Parathyroid adenoma (tissue), 2 donors: ENCODE results near the gene DNAH10.

Experiments used
- H2AFZ ChIP-seq: fragments of 300-600 bp; sonication (generic); one replicate; pipeline ENCODE4 v1.7.0; 2017; ENCODE audit warnings: antibody characterized with exemption, mild to moderate bottlenecking
- H3K27ac ChIP-seq: fragments of 300-600 bp; sonication (generic); one replicate; pipeline ENCODE4 v1.7.0; 2017
- H3K27me3 ChIP-seq: fragments of 300-600 bp; sonication (generic); one replicate; pipeline ENCODE4 v1.7.0; 2017; ENCODE audit warnings: low read length; ENCODE audit not compliant: control insufficient read depth, insufficient read depth
- H3K36me3 ChIP-seq: fragments of 300-600 bp; sonication (generic); one replicate; pipeline ENCODE4 v1.7.0; 2017; ENCODE audit warnings: low read length; ENCODE audit not compliant: control insufficient read depth, insufficient read depth
- H3K4me1 ChIP-seq: fragments of 300-600 bp; sonication (generic); one replicate; pipeline ENCODE4 v1.7.0; 2017; ENCODE audit warnings: control low read depth
- H3K4me2 ChIP-seq: fragments of 300-600 bp; sonication (generic); one replicate; pipeline ENCODE4 v1.7.0; 2017; ENCODE audit warnings: low read length
- H3K4me3 ChIP-seq: fragments of 300-600 bp; sonication (generic); one replicate; pipeline ENCODE4 v1.7.0; 2017; ENCODE audit warnings: low read depth, low read length
- H3K79me2 ChIP-seq: fragments of 300-600 bp; sonication (generic); one replicate; pipeline ENCODE4 v1.7.0; 2017; ENCODE audit warnings: control low read depth
- H3K9ac ChIP-seq: fragments of 300-600 bp; sonication (generic); one replicate; pipeline ENCODE4 v1.7.0; 2017; ENCODE audit warnings: mild to moderate bottlenecking
- H3K9me3 ChIP-seq: fragments of 300-600 bp; sonication (generic); one replicate; pipeline ENCODE4 v1.7.0; 2017; ENCODE audit warnings: low read length; ENCODE audit not compliant: control insufficient read depth
- TF ChIP-seq, protein P1 (sequence below): fragments of 300-600 bp; sonication (generic); IDR thresholded peaks from one replicate; pipeline ENCODE4 v1.7.0; 2017; ENCODE audit warnings: antibody characterized with exemption, mild to moderate bottlenecking
- donor health status: primary hyperparathyroidism.

The DNAH10 gene

DNA sequence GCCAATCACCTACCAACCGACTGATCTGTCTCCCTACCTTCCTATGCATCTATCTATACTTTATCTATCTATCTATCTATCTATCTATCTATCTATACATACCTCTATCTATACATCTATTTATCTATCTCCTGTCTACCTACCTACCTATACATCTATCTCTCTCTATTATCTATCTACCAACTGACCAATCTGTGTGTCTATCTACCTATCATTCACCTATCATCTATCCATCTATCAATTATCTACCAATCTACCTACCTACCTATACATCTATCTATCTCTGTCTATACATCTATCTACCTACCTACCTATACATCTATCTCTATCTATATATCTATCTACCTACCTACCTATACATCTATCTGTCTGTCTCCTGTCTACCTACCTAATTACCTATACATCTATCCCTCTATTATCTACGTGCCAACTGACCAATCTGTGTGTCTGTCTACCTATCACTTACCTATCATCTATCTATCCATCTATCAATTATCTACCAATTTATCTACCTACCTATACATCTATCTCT lies 3.5 kb downstream of the DNAH10 start:
- TF ChIP-seq, protein P1, sequence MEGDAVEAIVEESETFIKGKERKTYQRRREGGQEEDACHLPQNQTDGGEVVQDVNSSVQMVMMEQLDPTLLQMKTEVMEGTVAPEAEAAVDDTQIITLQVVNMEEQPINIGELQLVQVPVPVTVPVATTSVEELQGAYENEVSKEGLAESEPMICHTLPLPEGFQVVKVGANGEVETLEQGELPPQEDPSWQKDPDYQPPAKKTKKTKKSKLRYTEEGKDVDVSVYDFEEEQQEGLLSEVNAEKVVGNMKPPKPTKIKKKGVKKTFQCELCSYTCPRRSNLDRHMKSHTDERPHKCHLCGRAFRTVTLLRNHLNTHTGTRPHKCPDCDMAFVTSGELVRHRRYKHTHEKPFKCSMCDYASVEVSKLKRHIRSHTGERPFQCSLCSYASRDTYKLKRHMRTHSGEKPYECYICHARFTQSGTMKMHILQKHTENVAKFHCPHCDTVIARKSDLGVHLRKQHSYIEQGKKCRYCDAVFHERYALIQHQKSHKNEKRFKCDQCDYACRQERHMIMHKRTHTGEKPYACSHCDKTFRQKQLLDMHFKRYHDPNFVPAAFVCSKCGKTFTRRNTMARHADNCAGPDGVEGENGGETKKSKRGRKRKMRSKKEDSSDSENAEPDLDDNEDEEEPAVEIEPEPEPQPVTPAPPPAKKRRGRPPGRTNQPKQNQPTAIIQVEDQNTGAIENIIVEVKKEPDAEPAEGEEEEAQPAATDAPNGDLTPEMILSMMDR: no peak
- H3K4me1 ChIP-seq: no peaks in the 10 kb centered on the region
- H3K4me2 ChIP-seq: no peak overlapping the region
- no peak overlapping the region for H3K4me3 ChIP-seq
- H3K27ac ChIP-seq: no peak overlapping the region
- no peaks in the 10 kb centered on the region for H3K27me3 ChIP-seq
- H2AFZ ChIP-seq: no peak overlapping the region
- no peaks in the 10 kb centered on the region for H3K9me3 ChIP-seq
- no peak overlapping the region for H3K9ac ChIP-seq
- no peaks in the 10 kb centered on the region for H3K36me3 ChIP-seq
- H3K79me2 ChIP-seq: no peaks in the 10 kb centered on the region

DNA sequence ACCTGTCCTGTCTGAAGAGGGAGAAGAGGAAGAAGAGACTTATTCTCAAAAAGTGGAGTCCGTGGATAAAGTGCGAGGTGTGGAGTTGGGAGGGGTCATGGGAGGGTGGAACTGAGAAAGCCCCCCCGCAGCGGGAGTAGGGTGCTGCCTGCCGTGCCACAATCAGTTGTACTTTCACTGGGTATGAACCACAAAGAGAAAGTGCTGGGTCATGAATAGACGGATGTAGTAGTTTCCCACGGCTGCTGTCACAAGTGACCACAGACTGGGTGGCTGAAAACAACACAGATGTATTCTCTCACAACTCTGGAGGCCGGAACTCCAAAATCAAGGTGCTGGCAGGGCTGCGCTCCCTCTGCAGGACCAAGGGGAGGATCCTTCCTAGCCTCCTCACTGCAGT lies 5.5 kb downstream of the DNAH10 start:
- Histone ChIP-seq H3K4me1 (no peaks in the 10 kb centered on the region), H3K4me3 (no peak overlapping the region), H3K79me2 (no peaks in the 10 kb centered on the region), H3K27me3 (no peaks in the 10 kb centered on the region), H3K9me3 (no peaks in the 10 kb centered on the region), H3K27ac (no peak overlapping the region), H3K4me2 (no peak overlapping the region), H3K36me3 (no peaks in the 10 kb centered on the region), H3K9ac (no peak overlapping the region), H2AFZ (no peak overlapping the region)
- TF ChIP-seq, protein P1: no peak

DNA sequence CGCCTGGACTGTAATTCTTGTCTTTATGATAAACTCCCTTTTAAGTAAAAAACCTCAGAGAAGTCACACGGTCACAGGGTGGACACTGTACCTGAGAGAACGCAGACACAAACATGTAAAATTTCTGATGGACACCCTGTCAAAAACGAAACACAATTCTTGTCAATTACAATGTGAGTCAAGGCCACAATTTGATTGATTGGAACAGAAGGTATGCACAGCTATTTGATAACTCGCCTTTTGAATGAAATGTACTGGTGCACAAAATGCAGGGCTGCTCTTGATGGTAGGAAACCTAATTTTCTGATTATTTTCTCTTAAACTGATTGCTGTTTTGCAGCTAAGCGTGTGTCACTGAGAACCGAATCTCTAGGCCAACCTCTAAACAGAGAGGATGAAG lies 9.2 kb downstream of the DNAH10 start:
- H2AFZ ChIP-seq: no peak overlapping the region
- H3K79me2 ChIP-seq: no peaks in the 10 kb centered on the region
- H3K36me3 ChIP-seq: no peaks in the 10 kb centered on the region
- H3K27me3 ChIP-seq: no peaks in the 10 kb centered on the region
- no peak overlapping the region for H3K9ac ChIP-seq
- no peak overlapping the region for H3K27ac ChIP-seq
- TF ChIP-seq, protein P1: no peak
- no peak overlapping the region for H3K4me2 ChIP-seq
- H3K9me3 ChIP-seq: no peaks in the 10 kb centered on the region
- no peak overlapping the region for H3K4me3 ChIP-seq
- H3K4me1 ChIP-seq: no peaks in the 10 kb centered on the region

DNA sequence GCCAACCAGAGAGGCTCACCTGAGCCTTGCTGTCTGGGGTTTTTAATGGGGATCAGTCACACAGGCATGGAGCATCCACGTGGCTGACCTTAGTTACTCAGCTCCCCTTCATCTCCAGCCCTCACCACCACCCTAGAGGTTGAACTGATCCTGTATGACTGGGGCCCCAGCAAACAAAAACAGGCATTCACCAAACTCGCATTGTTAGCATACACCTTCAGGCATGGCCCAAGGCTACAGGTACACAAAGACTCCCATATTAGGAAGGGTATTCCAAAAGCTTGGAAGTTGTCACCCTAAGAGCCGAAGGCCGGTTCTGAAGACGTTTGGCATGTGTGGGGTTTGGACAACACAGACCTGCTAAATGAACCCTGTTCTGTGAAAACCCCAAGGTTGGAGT lies 10.0 kb downstream of the DNAH10 start:
- Histone ChIP-seq H3K9me3 (no peaks in the 10 kb centered on the region), H3K27ac (no peak overlapping the region)
- TF ChIP-seq, protein P1: no peak

DNA sequence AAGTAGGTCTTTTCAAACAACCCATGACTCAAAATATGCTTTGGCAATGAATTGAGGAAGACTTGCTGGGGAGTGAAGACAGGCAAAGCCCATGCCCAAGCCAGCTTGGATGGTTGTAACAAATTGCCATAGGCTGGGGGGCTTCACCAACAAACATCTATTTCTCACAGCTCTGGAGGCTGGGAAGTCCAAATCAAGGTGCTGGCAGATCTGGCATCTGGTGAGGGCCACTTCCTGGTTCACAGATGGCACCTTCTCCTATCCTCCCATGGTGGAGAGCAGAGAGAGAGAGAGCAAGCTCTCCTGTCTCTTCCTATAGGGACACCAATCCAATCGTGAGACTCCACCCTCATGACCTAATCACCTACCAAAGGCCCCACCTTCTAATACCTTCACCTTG lies 11.3 kb downstream of the DNAH10 start:
- H3K4me2 ChIP-seq: no peak overlapping the region
- no peaks in the 10 kb centered on the region for H3K4me1 ChIP-seq
- no peaks in the 10 kb centered on the region for H3K9me3 ChIP-seq
- no peak overlapping the region for H3K27ac ChIP-seq
- H3K4me3 ChIP-seq: no peak overlapping the region
- no peaks in the 10 kb centered on the region for H3K79me2 ChIP-seq
- H2AFZ ChIP-seq: no peak overlapping the region
- H3K27me3 ChIP-seq: no peaks in the 10 kb centered on the region
- H3K9ac ChIP-seq: no peak overlapping the region
- TF ChIP-seq, protein P1: no peak
- no peaks in the 10 kb centered on the region for H3K36me3 ChIP-seq

More for the DNA sequence above, 10.0 kb downstream of the DNAH10 start:
- Histone ChIP-seq H3K36me3 (no peaks in the 10 kb centered on the region), H3K27me3 (no peaks in the 10 kb centered on the region), H3K4me3 (no peak overlapping the region), H2AFZ (no peak overlapping the region), H3K9ac (no peak overlapping the region), H3K4me1 (no peaks in the 10 kb centered on the region), H3K79me2 (no peaks in the 10 kb centered on the region), H3K4me2 (no peak overlapping the region)
